HL-60 (cell line): ENCODE results near the gene ORAI3.

ENCODE experiments used
- DNase-seq, 2 experiments: peaks; one replicate each; pipeline ENCODE4 v3.0.0-alpha.2; 2010 to 2020; ENCODE audit warnings: low read depth in 1 of 2, low spot score in 1 of 2
- H3K27ac ChIP-seq: fragments of 250-450 bp; sonication (Bioruptor Pico); replicated peaks from 2 replicates; pipeline ENCODE4 v1.5.1; 2020; ENCODE audit warnings: mild to moderate bottlenecking, moderate library complexity
- H3K27me3 ChIP-seq: fragments of 250-450 bp; sonication (Bioruptor Pico); 2 replicates; pipeline ENCODE4 v1.5.1; 2021; ENCODE audit warnings: mild to moderate bottlenecking, moderate library complexity; ENCODE audit not compliant: insufficient read depth, poor library complexity, severe bottlenecking
- H3K4me3 ChIP-seq: replicated peaks from 2 replicates; pipeline ENCODE4 v1.5.1; 2011; ENCODE audit warnings: mild to moderate bottlenecking, control low read depth, low read length; ENCODE audit not compliant: insufficient read depth
- CTCF ChIP-seq: IDR thresholded peaks from one replicate; pipeline ENCODE4 v1.5.1; 2011; ENCODE audit warnings: low read length, control low read depth, inconsistent platforms; ENCODE audit not compliant: insufficient read depth
- GABPA ChIP-seq: IDR thresholded peaks from 2 replicates; pipeline ENCODE4 v1.6.1; 2012; ENCODE audit warnings: low read depth
- POLR2AphosphoS5 ChIP-seq: IDR thresholded peaks from 2 replicates; pipeline ENCODE4 v1.6.1; 2012; ENCODE audit warnings: low read depth
- REST ChIP-seq: IDR thresholded peaks from 2 replicates; pipeline ENCODE4 v1.6.1; 2012; ENCODE audit warnings: low read depth; ENCODE audit not compliant: insufficient replicate concordance
- SPI1 ChIP-seq: IDR thresholded peaks from 2 replicates; pipeline ENCODE4 v1.6.1; 2012; ENCODE audit warnings: low read depth, mild to moderate bottlenecking, borderline replicate concordance

Gene ORAI3

GRCh38 chr16:30920891-30921290, 28.0 kb upstream of the ORAI3 start:
- no peak overlapping the region for H3K27ac ChIP-seq
- TF ChIP-seq REST (no peak), POLR2AphosphoS5 (no peak)

GRCh38 chr16:30921459-30921747, 27.5 kb upstream of the ORAI3 start:
- Histone ChIP-seq H3K27ac (no peak overlapping the region), H3K4me3 (peak overlapping the region; percentile 67), H3K27me3 (no peaks in the 10 kb centered on the region)
- TF ChIP-seq CTCF (no peak), GABPA (no peak), REST (no peak), SPI1 (no peak), POLR2AphosphoS5 (no peak)
- DNase-seq = no peak

More at GRCh38 chr16:30920891-30921290, 28.0 kb upstream of the ORAI3 start:
- Histone ChIP-seq H3K27me3 (no peaks in the 10 kb centered on the region), H3K4me3 (no peak overlapping the region)
- no peak for DNase-seq

- no peak for TF ChIP-seq GABPA
- TF ChIP-seq SPI1 = no peak
- peak; percentile 90 for TF ChIP-seq CTCF
- TF ChIP-seq REST = no peak
- Histone ChIP-seq H3K4me3 (peak overlapping the region; percentile 67), H3K27me3 (no peaks in the 10 kb centered on the region), H3K27ac (peak overlapping the region; percentile 51)
- DNase-seq = peak; percentile 75 to 91
These were observed 27.0 kb upstream of the ORAI3 start for GRCh38 chr16:30921748-30922419.
